ENCODE data around the gene BAG3.

- TF ChIP-seq CTCF (IDR thresholded peaks at IDR 0.05): no peak
- no peak for TF ChIP-seq POLR2A (IDR thresholded peaks at IDR 0.05)
These were observed 18.2 kb downstream of the BAG3 start for GRCh38 chr10:119669331-119669730.
